K562 (cell line): ENCODE data around the gene PPA2. TPM values are rescaled to one million over a fixed set of nuclear protein-coding genes. Genes with fewer than 3 reads are reported as not detected.

Source experiments
- ATAC-seq: fragments of 200-7000 bp; cut with Tn5 transposase; 3 replicates; pipeline ENCODE4 v1.9.1; 2020; ENCODE audit warnings: moderate library complexity
- BruUV-seq: library from RNA; stranded (reverse); fragments of 400-500 nt; replicated peaks from 2 replicates; lab custom pipeline; 2021; lab: Mats Ljungman, UMichigan
- CTCF ChIA-PET: fragments of 300-600 bp; formaldehyde crosslinking; extraction: SDS; loops from one replicate; lab custom pipeline; 2021; ENCODE audit warnings: low intra/inter-chr PET ratio; lab: Yijun Ruan, JAX
- POLR2A ChIA-PET: fragments of 300-600, 350-650 bp; sonication (Branson Sonifier 250); formaldehyde crosslinking; extraction: SDS; loops from one replicate; lab custom pipeline; 2021; ENCODE audit warnings: antibody characterized with exemption, inconsistent platforms; lab: Yijun Ruan, JAX
- DNase-seq, 4 experiments: peaks; one replicate each; pipeline versions ENCODE4 v3.0.0 to v3.0.0-alpha.2; 2011 to 2018; ENCODE audit warnings: low spot score in 3 of 4, mixed read lengths in 3 of 4; ENCODE audit errors: extremely low read depth in 1 of 4
- FAIRE-seq: peaks from 2 replicates; lab custom pipeline; 2011; peaks lifted over from hg19 to GRCh38; lab: Jason Lieb, UNC
- H2AFZ ChIP-seq: 2 replicates; pipeline ENCODE4 v1.6.0; 2011; ENCODE audit warnings: low read depth, low read length, control low read depth, inconsistent platforms
- H3K27ac ChIP-seq: fragments of 200-600 bp; 3 replicates; pipeline ENCODE4 v1.8.0; 2011; ENCODE audit warnings: low read depth, mild to moderate bottlenecking, control low read depth, inconsistent platforms, low read length, moderate library complexity, mixed read lengths; ENCODE audit errors: extremely low read depth
- H3K27me3 ChIP-seq, 2 experiments: fragments of 300-600 bp in 1 of 2; 2 replicates in 1 of 2; 3 replicates in 1 of 2; pipeline versions ENCODE4 v1.6.0 to v1.8.0; 2011; ENCODE audit warnings: inconsistent platforms in 2 of 2, low read length in 2 of 2, mild to moderate bottlenecking in 1 of 2, mixed read lengths in 1 of 2, moderate library complexity in 1 of 2; ENCODE audit not compliant: control insufficient read depth in 2 of 2, insufficient read depth in 2 of 2
- H3K36me3 ChIP-seq: fragments of 300-600 bp; 3 replicates; pipeline ENCODE4 v1.8.0; 2011; ENCODE audit warnings: mild to moderate bottlenecking, low read length, inconsistent platforms; ENCODE audit not compliant: control insufficient read depth, insufficient read depth
- H3K4me1 ChIP-seq, 2 experiments: fragments of 200-600 bp in 1 of 2; replicated peaks in 1 of 2; 2 replicates in 1 of 2; 3 replicates in 1 of 2; pipeline versions ENCODE4 v1.5.1 to v1.8.0; 2011; ENCODE audit warnings: inconsistent platforms in 2 of 2, low read length in 2 of 2, mild to moderate bottlenecking in 1 of 2, mixed read lengths in 1 of 2, moderate library complexity in 1 of 2; ENCODE audit not compliant: control insufficient read depth in 2 of 2, insufficient read depth in 2 of 2
- H3K4me2 ChIP-seq: 2 replicates; pipeline ENCODE4 v1.6.1; 2011; ENCODE audit warnings: low read length, control low read depth, inconsistent platforms, mixed read lengths; ENCODE audit not compliant: insufficient read depth
- H3K4me3 ChIP-seq: fragments of 200-600 bp; sonication (generic), shearing (Covaris generic); 2 replicates; pipeline ENCODE4 v1.5.1; 2016; ENCODE audit warnings: control low read depth, inconsistent platforms
- H3K79me2 ChIP-seq: fragments of 200-600 bp; 3 replicates; pipeline ENCODE4 v1.8.0; 2011; ENCODE audit warnings: low read length, inconsistent platforms; ENCODE audit not compliant: control insufficient read depth, insufficient read depth
- H3K9ac ChIP-seq, 2 experiments: 2 replicates each; pipeline versions ENCODE4 v1.6.0 to v1.6.1; 2011; ENCODE audit warnings: low read depth in 2 of 2, low read length in 2 of 2, control low read depth in 1 of 2, inconsistent platforms in 1 of 2, mild to moderate bottlenecking in 1 of 2, mixed read lengths in 1 of 2; ENCODE audit not compliant: insufficient read depth in 1 of 2
- H3K9me1 ChIP-seq: one replicate; pipeline ENCODE4 v1.6.0; 2011; ENCODE audit warnings: inconsistent platforms, mild to moderate bottlenecking, low read length, moderate library complexity; ENCODE audit not compliant: control insufficient read depth, insufficient read depth
- H3K9me3 ChIP-seq: replicated peaks from 2 replicates; pipeline ENCODE4 v1.5.1; 2011; ENCODE audit warnings: low read depth, low read length, inconsistent platforms; ENCODE audit not compliant: control insufficient read depth, insufficient read depth
- H4K20me1 ChIP-seq: replicated peaks from 2 replicates; pipeline ENCODE4 v1.6.1; 2011; ENCODE audit warnings: low read length, inconsistent platforms, mixed read lengths; ENCODE audit not compliant: control insufficient read depth, insufficient read depth
- ARID2 ChIP-seq: fragments of 450-650 bp; IDR thresholded peaks from 2 replicates; pipeline ENCODE4 v1.6.1; 2017; ENCODE audit warnings: antibody characterized with exemption, mild to moderate bottlenecking
- CBFA2T3 ChIP-seq: fragments of 450-650 bp; IDR thresholded peaks from 2 replicates; pipeline ENCODE4 v1.6.1; 2017
- CCAR2 ChIP-seq: fragments of 200-400 bp; formaldehyde crosslinking; IDR thresholded peaks from 2 replicates; pipeline ENCODE4 v1.6.1; 2017; ENCODE audit warnings: mild to moderate bottlenecking, low read depth, low read length
- CREB5 ChIP-seq: fragments of 250-450 bp; sonication (Bioruptor Pico); IDR thresholded peaks from 2 replicates; pipeline ENCODE4 v1.5.0; 2020; ENCODE audit warnings: mild to moderate bottlenecking
- PCBP1 ChIP-seq: fragments of 200-400 bp; formaldehyde crosslinking; IDR thresholded peaks from 2 replicates; pipeline ENCODE4 v1.6.1; 2018; ENCODE audit warnings: mild to moderate bottlenecking, low read depth, low read length; ENCODE audit not compliant: poor library complexity, severe bottlenecking
- PHTF2 ChIP-seq: fragments of 250-450 bp; sonication (Bioruptor Pico); IDR thresholded peaks from 2 replicates; pipeline ENCODE4 v1.5.0; 2021; ENCODE audit warnings: mild to moderate bottlenecking
- TCFL5 ChIP-seq: fragments of 250-450 bp; sonication (Bioruptor Pico); conservative IDR thresholded peaks from 2 replicates; pipeline ENCODE4 v1.6.1; 2021; ENCODE audit warnings: mild to moderate bottlenecking, moderate library complexity, matching md5 sums
- ZNF232 ChIP-seq: sonication (generic); formaldehyde crosslinking; IDR thresholded peaks from 2 replicates; pipeline ENCODE4 v1.8.0; 2022; ENCODE audit warnings: mild to moderate bottlenecking, missing genetic modification reagents
- WGBS: fragments of 100-300 bp; shearing (Covaris generic); methylation state at CpG from one replicate; pipeline ENCODE4 v1.1.6; 2016; ENCODE audit warnings: low coverage, mixed read lengths; ENCODE audit not compliant: insufficient coverage; ENCODE audit errors: missing lambda C conversion rate; 5-methylcytosine and 5-hydroxymethylcytosine counted together
- in situ Hi-C: fragments of 300-500 bp; cut with MboI; formaldehyde crosslinking; loops from 4 replicates; pipeline ENCODE4 v1.15.0; 2018; ENCODE audit warnings: inconsistent platforms, mixed read lengths
- intact Hi-C: fragments of 100-400 bp; cut with micrococcal nuclease; formaldehyde crosslinking; loops from 2 replicates; pipeline ENCODE4 v1.14.2; 2022
- polyA plus RNA-seq, 8 experiments: library from polyadenylated mRNA; depleted of rRNA in 4 of 8; stranded (reverse) in 5 of 8; unstranded in 3 of 8; fragments of >200 nt; fragmentation: Nextera tagmentation in 2 of 8; fragmentation: Illumina TruSeq in 1 of 8; extraction: Ambion mirVana in 2 of 8; extraction: Trizol in 1 of 8; gene quantifications; 2 replicates each; pipeline versions ENCODE4 v1.2.1 to v1.2.3, GENCODE V29; 2011 to 2014; ENCODE audit warnings: inconsistent platforms in 1 of 8, missing spikeins in 1 of 8
- total RNA-seq, 7 experiments: library from RNA; depleted of rRNA in 6 of 7; stranded (reverse); fragments of >200 nt in 6 of 7; fragmentation: Illumina TruSeq in 2 of 7; extraction: Trizol in 2 of 7; gene quantifications; 2 replicates each; pipeline versions ENCODE4 v1.2.1 to v1.2.3, GENCODE V29; 2011 to 2021; ENCODE audit warnings: low replicate concordance in 1 of 7

PPA2 gene
- total and polyA plus RNA-seq, 9 of the 15 experiments (the other 6 are each of a cell fraction or from before 2014, with no cell fraction given), result 48.3 to 190 (median 109) TPM

DNA sequence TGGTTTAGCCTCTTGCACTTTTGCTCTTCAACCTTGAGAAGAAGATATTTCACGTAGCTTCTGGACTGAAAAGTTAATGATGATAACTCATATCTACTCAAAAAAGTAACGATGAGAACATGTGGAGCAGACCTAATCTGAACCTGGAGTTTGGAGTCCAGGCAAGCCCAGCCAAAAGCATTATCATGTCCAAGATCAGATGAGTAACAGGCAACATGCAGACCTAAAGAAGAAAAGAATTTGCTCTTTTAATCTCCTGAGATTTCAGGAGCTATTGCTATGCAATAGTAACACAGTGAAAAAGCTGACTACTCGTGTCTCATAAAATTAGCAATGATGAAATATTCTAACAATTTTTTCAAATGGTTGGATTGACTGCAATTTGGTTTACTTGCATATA is 21.8 kb upstream of the PPA2 start:
- ChIA-PET POLR2A (interaction anchor here (1.2 kb wide), 1 partner anchor 20 kb away, joined by 3 read pairs; no protein-coding TSS in a partner anchor), CTCF (no interaction called here)
- Histone ChIP-seq H3K4me1 (no peaks in the 10 kb centered on the region), H3K4me2 (no peak overlapping the region), H3K27ac (no peak overlapping the region), H3K79me2 (no peaks in the 10 kb centered on the region), H3K36me3 (no peaks in the 10 kb centered on the region), H2AFZ (no peak overlapping the region), H3K4me3 (no peak overlapping the region), H3K27me3 (no peaks in the 10 kb centered on the region), H3K9ac (no peak overlapping the region), H4K20me1 (no peaks in the 10 kb centered on the region), H3K9me1 (no peaks in the 10 kb centered on the region), H3K9me3 (no peaks in the 10 kb centered on the region)
- ATAC-seq (no peak), FAIRE-seq (no peak), DNase-seq (no peak)
- TF ChIP-seq CBFA2T3 (peak; percentile 7; the same call in 1 of the 2 replicates), ARID2 (no peak)
- in situ Hi-C loops (no loop called here), intact Hi-C loops (no loop called here)
- BruUV-seq, result no TSS peak
- WGBS, result 0% methylated on average over 3 of the region's 3 CpGs

GRCh38 chr4:105490523-105490922 is 16.7 kb upstream of the PPA2 start:
- POLR2A ChIA-PET, result interaction anchor here (1.0 kb wide), 1 partner anchor 13 kb away, joined by 3 read pairs; no protein-coding TSS in a partner anchor
- H3K79me2 ChIP-seq, result no peaks in the 10 kb centered on the region
- intact Hi-C loops (no loop called here), in situ Hi-C loops (no loop called here)
- H3K27ac ChIP-seq, result no peak overlapping the region
- no peak overlapping the region for H3K4me3 ChIP-seq
- WGBS, result 0% methylated on average over 1 of the region's 1 CpG
- H3K36me3 ChIP-seq, result no peaks in the 10 kb centered on the region
- CTCF ChIA-PET, result no interaction called here
- H3K4me1 ChIP-seq, result no peaks in the 10 kb centered on the region
- no peak overlapping the region for H3K9ac ChIP-seq
- H3K27me3 ChIP-seq, result no peaks in the 10 kb centered on the region
- no peak overlapping the region for H3K4me2 ChIP-seq
- BruUV-seq, result no TSS peak
- no peak for DNase-seq
- TF ChIP-seq ZNF232 (no peak), PCBP1 (no peak), PHTF2 (no peak), CREB5 (CRISPR knock-in tag) (no peak), CCAR2 (no peak), TCFL5 (CRISPR knock-in tag) (no peak)
- ATAC-seq, result no peak
- no peaks in the 10 kb centered on the region for H3K9me3 ChIP-seq
- H4K20me1 ChIP-seq, result no peaks in the 10 kb centered on the region
- no peak overlapping the region for H2AFZ ChIP-seq
- no peaks in the 10 kb centered on the region for H3K9me1 ChIP-seq
- FAIRE-seq, result no peak
